Activated CD8-positive, alpha-beta memory T cell treated with anti-CD3 and anti-CD28 coated beads for 1 hour (primary cell): Measurements from ENCODE around the gene ST14.
"Not testable (repeated sequence)": the region's sequence is repeated elsewhere in the genome, so short reads cannot be mapped to it uniquely, and the experiment has no call there.

Source experiments
- DNase-seq, 2 donors: peaks; one replicate each; pipeline ENCODE4 v3.0.0-alpha.2; 2020; ENCODE audit warnings: low read depth in 1 of 2; ENCODE audit errors: extremely low read depth in 1 of 2

The ST14 gene

GRCh38 chr11:130187096-130187495, 27.5 kb downstream of the ST14 start:
- no peak for DNase-seq

- no peak for DNase-seq
Observed at GRCh38 chr11:130188047-130188446, 28.5 kb downstream of the ST14 start.

- DNase-seq, result no peak
Observed at GRCh38 chr11:130188585-130189347, 29.2 kb downstream of the ST14 start.

GRCh38 chr11:130189492-130190210, 30.1 kb downstream of the ST14 start:
- DNase-seq, result no peak

- DNase-seq, result no peak
Observed at GRCh38 chr11:130190371-130190881, 30.8 kb downstream of the ST14 start.

- DNase-seq, result no peak
Observed at GRCh38 chr11:130191896-130192295, 32.3 kb downstream of the ST14 start.

GRCh38 chr11:130192845-130193267, 33.3 kb downstream of the ST14 start:
- no peak for DNase-seq

GRCh38 chr11:130193551-130193950, 34.0 kb downstream of the ST14 start:
- not testable (repeated sequence) for DNase-seq

GRCh38 chr11:130194241-130195023, 34.9 kb downstream of the ST14 start:
- DNase-seq, result no peak

GRCh38 chr11:130197386-130198035, 37.9 kb downstream of the ST14 start:
- DNase-seq, result no peak

GRCh38 chr11:130198292-130198691, 38.7 kb downstream of the ST14 start:
- DNase-seq, result no peak

- DNase-seq, result no peak
Observed at GRCh38 chr11:130198964-130199363, 39.4 kb downstream of the ST14 start.

GRCh38 chr11:130199792-130200191, 40.2 kb downstream of the ST14 start:
- DNase-seq, result no peak

GRCh38 chr11:130201026-130201425, 41.4 kb downstream of the ST14 start:
- DNase-seq, result no peak

GRCh38 chr11:130202009-130202817, 42.6 kb downstream of the ST14 start:
- DNase-seq, result no peak

GRCh38 chr11:130202818-130203689, 43.5 kb downstream of the ST14 start:
- no peak for DNase-seq

- no peak for DNase-seq
Observed at GRCh38 chr11:130203766-130204702, 44.5 kb downstream of the ST14 start.

- no peak for DNase-seq
Observed at GRCh38 chr11:130204703-130205095, 45.1 kb downstream of the ST14 start.
